Measurements from ENCODE around the gene NAPEPLD. TPM values are rescaled to one million over a fixed set of nuclear protein-coding genes. Genes with fewer than 3 reads are reported as not detected.

NAPEPLD gene
- total and polyA plus RNA-seq, 2 experiments from 2014 or later, result 9.4 to 10.7 TPM

DNA sequence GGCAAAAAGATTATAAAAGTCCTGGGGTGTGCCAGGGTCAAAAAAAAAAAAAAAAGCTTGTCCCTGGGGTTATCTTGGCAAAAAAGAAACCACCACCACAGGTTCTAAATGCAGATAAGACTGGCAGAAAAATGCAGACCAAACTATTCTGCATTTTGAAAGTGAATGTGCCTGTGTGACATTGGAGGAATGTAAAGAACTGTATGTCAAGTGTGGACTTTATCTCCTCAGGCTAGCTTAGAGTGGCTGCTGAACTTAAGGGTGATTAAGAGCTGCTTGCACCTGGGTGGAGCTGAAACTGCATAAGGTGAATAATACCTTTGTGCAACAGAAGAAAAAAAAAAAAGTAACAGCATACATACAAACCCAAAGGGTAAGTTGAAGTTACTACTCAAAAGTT is 1.3 kb upstream of the NAPEPLD start:
- Mint-ChIP-seq H3K4me3 (peak overlapping the region; percentile 97; the same call in 1 of the 3 replicates), H3K9me3 (peaks cover 5% of the 10 kb centered on the region; the same call in 1 of the 3 replicates), H3K4me1 (peaks cover 40% of the 10 kb centered on the region), H3K36me3 (ENCODE audit: low read depth) (peaks cover 6% of the 10 kb centered on the region; the same call in 2 of the 3 replicates), H3K27me3 (ENCODE audit: insufficient read depth, low read depth, poor library complexity) (peaks cover 17% of the 10 kb centered on the region), H3K27ac (no peak overlapping the region)
- Histone ChIP-seq H3K4me3 (peak overlapping the region; percentile 75; the same call in 1 of the 2 replicates), H3K4me2 (peak overlapping the region; percentile 87), H3K27me3 (ENCODE audit: insufficient read depth) (no peaks in the 10 kb centered on the region), H4K20me1 (replicated peaks; ENCODE audit: insufficient read depth) (no peaks in the 10 kb centered on the region), H3K9me2 (ENCODE audit: insufficient read depth) (no peaks in the 10 kb centered on the region), H3K4me1 (ENCODE audit: insufficient read depth) (peaks cover 18% of the 10 kb centered on the region), H3F3A (replicated peaks; ENCODE audit: low read depth) (no peaks in the 10 kb centered on the region), H3K36me3 (ENCODE audit: insufficient read depth) (no peaks in the 10 kb centered on the region), H2AFZ (no peak overlapping the region), H3K27ac (ENCODE audit: low read depth) (no peak overlapping the region), H3K79me2 (replicated peaks; ENCODE audit: insufficient read depth) (peaks cover 36% of the 10 kb centered on the region)
- TF ChIP-seq POLR2AphosphoS5 (IDR thresholded peaks at IDR 0.05; ENCODE audit: low read depth) (no peak), ZNF114 (CRISPR knock-in tag; IDR thresholded peaks at IDR 0.05) (no peak), JUNB (IDR thresholded peaks at IDR 0.05; ENCODE audit: unreplicated experiment) (no peak), ZNF331 (CRISPR knock-in tag; IDR thresholded peaks at IDR 0.05; ENCODE audit: low read depth) (no peak), CREB1 (CRISPR knock-in tag; IDR thresholded peaks at IDR 0.05; ENCODE audit: low read depth) (no peak), EZH2 (IDR thresholded peaks at IDR 0.05; ENCODE audit: low read depth, unreplicated experiment) (no peak), STAT1 (IDR thresholded peaks at IDR 0.05; ENCODE audit: unreplicated experiment) (no peak), EZH2phosphoT487 (IDR thresholded peaks at IDR 0.05; ENCODE audit: unreplicated experiment) (no peak), NANOG (IDR thresholded peaks at IDR 0.05; ENCODE audit: borderline replicate concordance) (no peak)
- TF ChIP-seq, protein P1, sequence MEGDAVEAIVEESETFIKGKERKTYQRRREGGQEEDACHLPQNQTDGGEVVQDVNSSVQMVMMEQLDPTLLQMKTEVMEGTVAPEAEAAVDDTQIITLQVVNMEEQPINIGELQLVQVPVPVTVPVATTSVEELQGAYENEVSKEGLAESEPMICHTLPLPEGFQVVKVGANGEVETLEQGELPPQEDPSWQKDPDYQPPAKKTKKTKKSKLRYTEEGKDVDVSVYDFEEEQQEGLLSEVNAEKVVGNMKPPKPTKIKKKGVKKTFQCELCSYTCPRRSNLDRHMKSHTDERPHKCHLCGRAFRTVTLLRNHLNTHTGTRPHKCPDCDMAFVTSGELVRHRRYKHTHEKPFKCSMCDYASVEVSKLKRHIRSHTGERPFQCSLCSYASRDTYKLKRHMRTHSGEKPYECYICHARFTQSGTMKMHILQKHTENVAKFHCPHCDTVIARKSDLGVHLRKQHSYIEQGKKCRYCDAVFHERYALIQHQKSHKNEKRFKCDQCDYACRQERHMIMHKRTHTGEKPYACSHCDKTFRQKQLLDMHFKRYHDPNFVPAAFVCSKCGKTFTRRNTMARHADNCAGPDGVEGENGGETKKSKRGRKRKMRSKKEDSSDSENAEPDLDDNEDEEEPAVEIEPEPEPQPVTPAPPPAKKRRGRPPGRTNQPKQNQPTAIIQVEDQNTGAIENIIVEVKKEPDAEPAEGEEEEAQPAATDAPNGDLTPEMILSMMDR (conservative IDR thresholded peaks at IDR 0.05; ENCODE audit: low read depth in 2 of 2), result no peak
- TF ChIP-seq, protein P2, sequence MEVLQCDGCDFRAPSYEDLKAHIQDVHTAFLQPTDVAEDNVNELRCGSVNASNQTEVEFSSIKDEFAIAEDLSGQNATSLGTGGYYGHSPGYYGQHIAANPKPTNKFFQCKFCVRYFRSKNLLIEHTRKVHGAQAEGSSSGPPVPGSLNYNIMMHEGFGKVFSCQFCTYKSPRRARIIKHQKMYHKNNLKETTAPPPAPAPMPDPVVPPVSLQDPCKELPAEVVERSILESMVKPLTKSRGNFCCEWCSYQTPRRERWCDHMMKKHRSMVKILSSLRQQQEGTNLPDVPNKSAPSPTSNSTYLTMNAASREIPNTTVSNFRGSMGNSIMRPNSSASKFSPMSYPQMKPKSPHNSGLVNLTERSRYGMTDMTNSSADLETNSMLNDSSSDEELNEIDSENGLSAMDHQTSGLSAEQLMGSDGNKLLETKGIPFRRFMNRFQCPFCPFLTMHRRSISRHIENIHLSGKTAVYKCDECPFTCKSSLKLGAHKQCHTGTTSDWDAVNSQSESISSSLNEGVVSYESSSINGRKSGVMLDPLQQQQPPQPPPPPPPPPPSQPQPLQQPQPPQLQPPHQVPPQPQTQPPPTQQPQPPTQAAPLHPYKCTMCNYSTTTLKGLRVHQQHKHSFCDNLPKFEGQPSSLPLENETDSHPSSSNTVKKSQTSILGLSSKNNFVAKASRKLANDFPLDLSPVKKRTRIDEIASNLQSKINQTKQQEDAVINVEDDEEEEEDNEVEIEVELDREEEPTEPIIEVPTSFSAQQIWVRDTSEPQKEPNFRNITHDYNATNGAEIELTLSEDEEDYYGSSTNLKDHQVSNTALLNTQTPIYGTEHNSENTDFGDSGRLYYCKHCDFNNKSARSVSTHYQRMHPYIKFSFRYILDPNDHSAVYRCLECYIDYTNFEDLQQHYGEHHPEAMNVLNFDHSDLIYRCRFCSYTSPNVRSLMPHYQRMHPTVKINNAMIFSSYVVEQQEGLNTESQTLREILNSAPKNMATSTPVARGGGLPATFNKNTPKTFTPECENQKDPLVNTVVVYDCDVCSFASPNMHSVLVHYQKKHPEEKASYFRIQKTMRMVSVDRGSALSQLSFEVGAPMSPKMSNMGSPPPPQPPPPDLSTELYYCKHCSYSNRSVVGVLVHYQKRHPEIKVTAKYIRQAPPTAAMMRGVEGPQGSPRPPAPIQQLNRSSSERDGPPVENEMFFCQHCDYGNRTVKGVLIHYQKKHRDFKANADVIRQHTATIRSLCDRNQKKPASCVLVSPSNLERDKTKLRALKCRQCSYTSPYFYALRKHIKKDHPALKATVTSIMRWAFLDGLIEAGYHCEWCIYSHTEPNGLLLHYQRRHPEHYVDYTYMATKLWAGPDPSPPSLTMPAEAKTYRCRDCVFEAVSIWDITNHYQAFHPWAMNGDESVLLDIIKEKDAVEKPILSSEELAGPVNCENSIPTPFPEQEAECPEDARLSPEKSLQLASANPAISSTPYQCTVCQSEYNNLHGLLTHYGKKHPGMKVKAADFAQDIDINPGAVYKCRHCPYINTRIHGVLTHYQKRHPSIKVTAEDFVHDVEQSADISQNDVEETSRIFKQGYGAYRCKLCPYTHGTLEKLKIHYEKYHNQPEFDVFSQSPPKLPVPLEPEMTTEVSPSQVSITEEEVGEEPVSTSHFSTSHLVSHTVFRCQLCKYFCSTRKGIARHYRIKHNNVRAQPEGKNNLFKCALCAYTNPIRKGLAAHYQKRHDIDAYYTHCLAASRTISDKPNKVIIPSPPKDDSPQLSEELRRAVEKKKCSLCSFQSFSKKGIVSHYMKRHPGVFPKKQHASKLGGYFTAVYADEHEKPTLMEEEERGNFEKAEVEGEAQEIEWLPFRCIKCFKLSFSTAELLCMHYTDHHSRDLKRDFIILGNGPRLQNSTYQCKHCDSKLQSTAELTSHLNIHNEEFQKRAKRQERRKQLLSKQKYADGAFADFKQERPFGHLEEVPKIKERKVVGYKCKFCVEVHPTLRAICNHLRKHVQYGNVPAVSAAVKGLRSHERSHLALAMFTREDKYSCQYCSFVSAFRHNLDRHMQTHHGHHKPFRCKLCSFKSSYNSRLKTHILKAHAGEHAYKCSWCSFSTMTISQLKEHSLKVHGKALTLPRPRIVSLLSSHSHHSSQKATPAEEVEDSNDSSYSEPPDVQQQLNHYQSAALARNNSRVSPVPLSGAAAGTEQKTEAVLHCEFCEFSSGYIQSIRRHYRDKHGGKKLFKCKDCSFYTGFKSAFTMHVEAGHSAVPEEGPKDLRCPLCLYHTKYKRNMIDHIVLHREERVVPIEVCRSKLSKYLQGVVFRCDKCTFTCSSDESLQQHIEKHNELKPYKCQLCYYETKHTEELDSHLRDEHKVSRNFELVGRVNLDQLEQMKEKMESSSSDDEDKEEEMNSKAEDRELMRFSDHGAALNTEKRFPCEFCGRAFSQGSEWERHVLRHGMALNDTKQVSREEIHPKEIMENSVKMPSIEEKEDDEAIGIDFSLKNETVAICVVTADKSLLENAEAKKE (CRISPR knock-in tag; IDR thresholded peaks at IDR 0.05), result no peak
- TF ChIP-seq, protein P3, sequence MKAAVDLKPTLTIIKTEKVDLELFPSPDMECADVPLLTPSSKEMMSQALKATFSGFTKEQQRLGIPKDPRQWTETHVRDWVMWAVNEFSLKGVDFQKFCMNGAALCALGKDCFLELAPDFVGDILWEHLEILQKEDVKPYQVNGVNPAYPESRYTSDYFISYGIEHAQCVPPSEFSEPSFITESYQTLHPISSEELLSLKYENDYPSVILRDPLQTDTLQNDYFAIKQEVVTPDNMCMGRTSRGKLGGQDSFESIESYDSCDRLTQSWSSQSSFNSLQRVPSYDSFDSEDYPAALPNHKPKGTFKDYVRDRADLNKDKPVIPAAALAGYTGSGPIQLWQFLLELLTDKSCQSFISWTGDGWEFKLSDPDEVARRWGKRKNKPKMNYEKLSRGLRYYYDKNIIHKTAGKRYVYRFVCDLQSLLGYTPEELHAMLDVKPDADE (IDR thresholded peaks at IDR 0.05), result no peak
- TF ChIP-seq, protein P4, sequence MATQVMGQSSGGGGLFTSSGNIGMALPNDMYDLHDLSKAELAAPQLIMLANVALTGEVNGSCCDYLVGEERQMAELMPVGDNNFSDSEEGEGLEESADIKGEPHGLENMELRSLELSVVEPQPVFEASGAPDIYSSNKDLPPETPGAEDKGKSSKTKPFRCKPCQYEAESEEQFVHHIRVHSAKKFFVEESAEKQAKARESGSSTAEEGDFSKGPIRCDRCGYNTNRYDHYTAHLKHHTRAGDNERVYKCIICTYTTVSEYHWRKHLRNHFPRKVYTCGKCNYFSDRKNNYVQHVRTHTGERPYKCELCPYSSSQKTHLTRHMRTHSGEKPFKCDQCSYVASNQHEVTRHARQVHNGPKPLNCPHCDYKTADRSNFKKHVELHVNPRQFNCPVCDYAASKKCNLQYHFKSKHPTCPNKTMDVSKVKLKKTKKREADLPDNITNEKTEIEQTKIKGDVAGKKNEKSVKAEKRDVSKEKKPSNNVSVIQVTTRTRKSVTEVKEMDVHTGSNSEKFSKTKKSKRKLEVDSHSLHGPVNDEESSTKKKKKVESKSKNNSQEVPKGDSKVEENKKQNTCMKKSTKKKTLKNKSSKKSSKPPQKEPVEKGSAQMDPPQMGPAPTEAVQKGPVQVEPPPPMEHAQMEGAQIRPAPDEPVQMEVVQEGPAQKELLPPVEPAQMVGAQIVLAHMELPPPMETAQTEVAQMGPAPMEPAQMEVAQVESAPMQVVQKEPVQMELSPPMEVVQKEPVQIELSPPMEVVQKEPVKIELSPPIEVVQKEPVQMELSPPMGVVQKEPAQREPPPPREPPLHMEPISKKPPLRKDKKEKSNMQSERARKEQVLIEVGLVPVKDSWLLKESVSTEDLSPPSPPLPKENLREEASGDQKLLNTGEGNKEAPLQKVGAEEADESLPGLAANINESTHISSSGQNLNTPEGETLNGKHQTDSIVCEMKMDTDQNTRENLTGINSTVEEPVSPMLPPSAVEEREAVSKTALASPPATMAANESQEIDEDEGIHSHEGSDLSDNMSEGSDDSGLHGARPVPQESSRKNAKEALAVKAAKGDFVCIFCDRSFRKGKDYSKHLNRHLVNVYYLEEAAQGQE (IDR thresholded peaks at IDR 0.05; ENCODE audit: unreplicated experiment), result no peak
- DNase-seq (ENCODE audit: low spot score) (no peak), ATAC-seq (no peak)

All from GM23338 (cell line).